ENCODE data around the gene SLC9A7.
A peak's percentile ranks its signal among the peaks of the same experiment; 100 is the strongest.
"Not testable (repeated sequence)": the region's sequence is repeated elsewhere in the genome, so short reads cannot be mapped to it uniquely, and the experiment has no call there.

SLC9A7 gene

DNA sequence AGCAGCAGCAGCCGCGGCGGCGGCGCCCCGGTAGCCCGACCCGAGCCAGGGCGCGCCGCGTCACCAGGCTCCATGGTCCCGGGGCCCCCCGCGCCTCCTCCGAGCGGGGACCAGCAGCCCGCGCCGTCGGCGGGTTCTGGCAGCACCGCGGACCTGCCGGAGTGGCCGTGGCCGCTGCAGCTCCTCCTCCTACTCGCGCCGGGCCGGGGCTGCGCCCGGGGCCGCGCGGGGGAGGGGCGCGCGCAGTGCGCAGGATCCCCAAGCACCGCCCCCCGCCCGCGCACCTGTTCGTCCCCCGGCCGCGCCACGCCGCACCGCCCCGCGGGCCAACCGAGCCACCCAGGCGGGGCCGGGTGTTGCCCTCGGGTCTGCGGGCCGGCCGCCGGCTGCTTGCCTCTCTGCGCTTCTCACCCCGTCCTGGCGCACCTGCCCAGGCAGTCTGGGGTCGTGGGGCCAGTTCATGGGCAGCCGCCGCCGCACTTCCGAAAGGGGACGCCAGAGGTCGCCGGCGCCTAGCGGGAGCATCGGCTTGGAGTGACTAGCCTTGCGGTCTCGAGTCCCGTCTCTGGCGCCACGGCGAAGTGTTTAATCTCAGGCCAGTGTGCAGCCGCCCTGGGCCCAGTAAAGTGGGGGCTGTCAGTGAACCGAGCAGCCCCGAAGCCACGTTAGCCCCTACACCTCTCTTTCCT lies at the start of gene SLC9A7:
Gene SLC9A7, minus strand, starts transcription at position 163 of the 689 bp plus-strand sequence. Its CDS starts 89 bp downstream, at position 74.
- DNase-seq, result peak; percentile 86

- DNase-seq, result no peak
These were observed 46.4 kb upstream of the SLC9A7 start for GRCh38 chrX:46805270-46805669.

- DNase-seq, result no peak
These were observed 44.2 kb upstream of the SLC9A7 start for GRCh38 chrX:46803140-46803539.

GRCh38 chrX:46796574-46797191 lies 37.8 kb upstream of the SLC9A7 start:
- peak; percentile 82 for DNase-seq

DNA sequence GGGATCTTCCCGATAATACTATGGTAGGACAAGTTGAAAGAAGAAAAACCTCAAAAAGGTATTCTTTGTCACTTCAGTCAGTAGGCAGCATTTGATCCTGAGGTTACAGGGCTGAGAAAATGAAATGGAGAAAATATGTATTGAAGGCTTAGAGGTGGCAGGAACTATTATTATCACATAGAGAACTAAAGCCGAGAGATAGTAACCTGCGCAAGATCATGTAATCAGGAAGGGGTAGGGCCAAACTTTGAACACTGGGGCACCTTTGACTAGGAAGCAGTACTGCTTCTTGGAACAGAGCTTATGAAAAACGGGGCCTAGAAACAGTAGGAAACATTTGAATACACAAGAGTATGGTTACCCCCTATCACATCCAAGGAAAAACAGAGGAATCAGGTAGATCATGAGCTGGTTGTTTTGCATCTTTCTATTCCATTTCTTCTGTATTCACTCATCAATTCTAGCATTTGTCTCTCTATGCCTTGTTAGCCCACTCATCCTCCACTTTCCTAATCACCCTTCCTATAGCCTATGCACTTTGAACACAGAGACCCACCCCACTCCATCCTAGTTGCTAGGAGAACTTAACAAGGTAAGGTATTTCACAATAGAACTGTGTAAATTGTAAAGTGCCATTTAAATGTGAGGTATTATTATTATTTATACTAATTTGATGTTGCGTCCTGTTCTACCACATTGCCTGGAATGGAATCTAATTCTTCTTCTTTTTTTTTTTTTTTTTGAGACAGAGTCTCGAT lies 34.6 kb upstream of the SLC9A7 start:
- DNase-seq, result no peak

DNA sequence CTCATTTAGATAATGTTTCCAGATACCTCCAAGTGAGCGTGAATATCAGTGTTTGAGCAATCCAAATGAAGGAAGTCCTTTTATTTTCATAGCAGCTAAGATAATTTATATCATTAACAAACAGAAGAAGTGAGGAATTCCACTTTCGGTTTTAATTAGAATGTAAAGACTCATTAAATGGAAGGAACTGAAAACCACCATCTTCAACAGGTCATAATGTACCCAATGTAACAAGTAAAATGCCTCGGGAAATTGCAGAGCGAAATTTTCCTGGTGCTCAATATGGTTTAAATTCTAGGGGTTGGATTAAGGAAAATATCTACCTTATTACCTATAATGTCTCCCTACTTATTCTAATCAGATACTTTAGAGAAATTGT lies 33.9 kb upstream of the SLC9A7 start:
- no peak for DNase-seq

DNA sequence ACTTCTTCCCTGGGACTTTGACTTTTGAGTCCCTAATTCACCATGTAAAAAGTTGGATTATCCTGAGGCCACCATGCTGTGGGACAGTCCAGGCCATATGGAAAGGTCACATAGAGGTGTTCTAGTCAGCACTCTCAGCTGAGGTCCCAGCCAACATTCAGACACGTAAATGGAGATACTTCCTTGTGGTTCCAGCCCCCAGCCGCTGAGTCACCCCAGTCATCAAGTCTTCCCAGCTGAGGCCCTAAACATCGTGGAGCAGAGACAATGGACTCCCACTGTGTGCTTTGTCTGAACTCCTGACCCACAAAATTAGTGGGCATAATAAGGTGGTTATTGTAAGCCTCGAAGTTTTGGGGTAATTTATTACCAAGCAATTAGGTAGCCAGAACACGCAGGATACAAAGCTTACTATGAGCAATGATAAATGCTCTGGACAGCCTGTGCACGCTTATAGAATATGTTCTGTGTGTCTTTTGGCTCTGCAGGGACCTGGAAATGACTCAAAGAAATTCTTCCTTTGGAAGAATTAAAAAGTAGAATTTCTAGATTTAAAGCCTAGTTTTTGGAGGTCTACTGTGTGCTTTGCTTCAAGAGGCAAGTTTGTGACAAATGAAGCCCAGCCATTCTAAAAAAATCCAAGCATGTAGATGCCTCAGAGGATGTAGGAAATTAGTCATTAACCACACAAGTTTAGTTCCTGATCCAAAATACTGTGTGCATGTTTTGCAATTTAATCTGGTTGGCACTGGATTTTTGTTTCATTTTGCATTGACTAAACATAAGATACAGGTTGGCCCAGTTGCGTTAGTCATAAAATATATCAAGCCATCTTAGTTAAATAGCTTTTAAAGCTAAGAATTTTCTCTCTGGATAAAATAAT lies 33.2 kb upstream of the SLC9A7 start:
- DNase-seq, result peak; percentile 64

GRCh38 chrX:46788902-46789301 lies 30.0 kb upstream of the SLC9A7 start:
- DNase-seq, result no peak

- not testable (repeated sequence) for DNase-seq
These were observed 25.5 kb upstream of the SLC9A7 start for GRCh38 chrX:46784437-46784836.

- DNase-seq, result peak; percentile 8
These were observed 23.1 kb upstream of the SLC9A7 start for GRCh38 chrX:46782034-46782433.

GRCh38 chrX:46777971-46778810 lies 19.3 kb upstream of the SLC9A7 start:
- DNase-seq, result no peak

- no peak for DNase-seq
These were observed 11.9 kb upstream of the SLC9A7 start for GRCh38 chrX:46770817-46771163.

- no peak for DNase-seq
These were observed 11.3 kb upstream of the SLC9A7 start for GRCh38 chrX:46770000-46770816.

DNA sequence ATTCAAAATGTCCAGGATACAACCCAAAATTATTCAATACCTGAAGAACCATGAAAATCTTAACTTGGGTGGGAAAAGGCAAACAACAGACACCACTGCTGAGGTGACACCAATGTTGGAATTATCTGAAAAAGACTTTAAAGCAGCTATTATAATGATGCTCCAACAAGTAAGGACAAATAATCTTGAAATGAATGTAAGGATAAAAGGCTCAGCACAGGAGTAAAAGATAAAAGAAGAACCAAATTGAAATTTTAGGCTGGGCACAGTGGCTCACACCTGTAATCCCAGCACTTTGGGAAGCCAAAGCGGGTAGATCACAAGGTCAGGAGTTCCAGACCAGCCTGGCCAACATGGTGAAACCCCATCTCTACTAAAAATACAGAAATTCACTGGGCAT lies 4.0 kb upstream of the SLC9A7 start:
- no peak for DNase-seq

- DNase-seq, result no peak
These were observed 692 bp upstream of the SLC9A7 start for GRCh38 chrX:46759645-46759974.

- DNase-seq, result peak; percentile 21
These were observed 559 bp downstream of the SLC9A7 start for GRCh38 chrX:46758163-46758955.

- no peak for DNase-seq
These were observed 1.3 kb downstream of the SLC9A7 start for GRCh38 chrX:46757593-46757992.

DNA sequence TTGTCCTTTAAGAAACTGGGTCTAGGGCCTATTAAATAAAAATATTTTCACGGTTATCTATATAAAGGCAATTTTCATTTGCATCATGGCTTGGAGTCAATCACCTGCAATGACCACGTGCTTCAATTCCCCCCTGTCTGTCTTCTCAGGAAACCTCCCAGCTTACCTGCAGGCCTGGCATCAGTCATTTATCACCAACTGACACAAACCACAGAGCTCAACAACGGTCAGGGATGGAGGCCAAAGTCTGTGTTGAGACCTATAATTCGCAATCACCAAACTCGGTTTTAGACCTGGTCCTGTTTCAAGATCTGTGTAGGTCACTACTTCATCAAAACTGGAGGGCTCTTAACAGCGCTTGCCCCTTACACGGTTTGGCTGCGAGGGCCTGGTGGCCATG lies 1.9 kb downstream of the SLC9A7 start:
- no peak for DNase-seq

GRCh38 chrX:46755671-46756070 lies 3.2 kb downstream of the SLC9A7 start:
- no peak for DNase-seq

- DNase-seq, result peak; percentile 5
These were observed 4.3 kb downstream of the SLC9A7 start for GRCh38 chrX:46754586-46755061.

All from activated CD4-positive, alpha-beta T cell treated with anti-CD3 and anti-CD28 coated beads, Interleukin-2, Interleukin-6, amounts not matched to agents 100 ng/mL and 50 ng/mL, durations not matched to agents 16 hours and 8 hours (primary cell).